K562 (cell line): Measurements from ENCODE around the gene LST1. TPM values are rescaled to one million over a fixed set of nuclear protein-coding genes. Genes with fewer than 3 reads are reported as not detected.

ENCODE experiments used
- BRD9 ChIP-seq: fragments of 450-650 bp; IDR thresholded peaks from 2 replicates; pipeline ENCODE4 v1.6.1; 2018; ENCODE audit warnings: low read depth; ENCODE audit not compliant: partially characterized antibody
- FOXA1 ChIP-seq: fragments of 450-650 bp; IDR thresholded peaks from 2 replicates; pipeline ENCODE4 v1.6.1; 2016; ENCODE audit warnings: mild to moderate bottlenecking, borderline replicate concordance
- GATA2 ChIP-seq: sonication (generic); formaldehyde crosslinking; IDR thresholded peaks from 2 replicates; pipeline ENCODE4 v1.4.0; 2020; ENCODE audit warnings: mild to moderate bottlenecking, missing genetic modification reagents
- GATAD2B ChIP-seq: fragments of 450-650 bp; IDR thresholded peaks from 2 replicates; pipeline ENCODE4 v1.6.1; 2017; ENCODE audit warnings: mild to moderate bottlenecking, borderline replicate concordance
- MYNN ChIP-seq, 2 experiments: sonication (generic); formaldehyde crosslinking in 1 of 2; IDR thresholded peaks; 2 replicates each; pipeline versions ENCODE4 v1.5.0 to v1.6.1; 2016 to 2020; ENCODE audit warnings: antibody characterized with exemption in 1 of 2, missing genetic modification reagents in 1 of 2
- RBFOX2 ChIP-seq: fragments of 200-400 bp; formaldehyde crosslinking; IDR thresholded peaks from 2 replicates; pipeline ENCODE4 v1.6.1; 2017; ENCODE audit warnings: low read depth, mild to moderate bottlenecking, low read length, moderate library complexity
- SMARCE1 ChIP-seq: fragments of 450-650 bp; IDR thresholded peaks from 2 replicates; pipeline ENCODE4 v1.7.1; 2016; ENCODE audit warnings: mild to moderate bottlenecking
- ZNF316 ChIP-seq: fragments of 450-650 bp; IDR thresholded peaks from 2 replicates; pipeline ENCODE4 v1.6.1; 2016
- polyA plus RNA-seq, 8 experiments: library from polyadenylated mRNA; depleted of rRNA in 4 of 8; stranded (reverse) in 5 of 8; unstranded in 3 of 8; fragments of >200 nt; fragmentation: Nextera tagmentation in 2 of 8; fragmentation: Illumina TruSeq in 1 of 8; extraction: Ambion mirVana in 2 of 8; extraction: Trizol in 1 of 8; gene quantifications; 2 replicates each; pipeline versions ENCODE4 v1.2.1 to v1.2.3, GENCODE V29; 2011 to 2014; ENCODE audit warnings: inconsistent platforms in 1 of 8, missing spikeins in 1 of 8
- total RNA-seq, 7 experiments: library from RNA; depleted of rRNA in 6 of 7; stranded (reverse); fragments of >200 nt in 6 of 7; fragmentation: Illumina TruSeq in 2 of 7; extraction: Trizol in 2 of 7; gene quantifications; 2 replicates each; pipeline versions ENCODE4 v1.2.1 to v1.2.3, GENCODE V29; 2011 to 2021; ENCODE audit warnings: low replicate concordance in 1 of 7
- TF ChIP-seq, protein P1 (sequence below): IDR thresholded peaks from 3 replicates; pipeline ENCODE4 v1.6.1; 2011; ENCODE audit warnings: borderline replicate concordance, mild to moderate bottlenecking; ENCODE audit not compliant: insufficient read length, insufficient read depth
- TF ChIP-seq, protein P2 (sequence below): fragments of 450-650 bp; formaldehyde crosslinking; IDR thresholded peaks from 2 replicates; pipeline ENCODE4 v1.4.0; 2020; ENCODE audit warnings: mild to moderate bottlenecking, moderate library complexity

LST1 gene
- total and polyA plus RNA-seq, 9 of the 15 experiments (the other 6 are each of a cell fraction or from before 2014, with no cell fraction given): 0.82 to 7.8 (median 1.7) TPM

DNA sequence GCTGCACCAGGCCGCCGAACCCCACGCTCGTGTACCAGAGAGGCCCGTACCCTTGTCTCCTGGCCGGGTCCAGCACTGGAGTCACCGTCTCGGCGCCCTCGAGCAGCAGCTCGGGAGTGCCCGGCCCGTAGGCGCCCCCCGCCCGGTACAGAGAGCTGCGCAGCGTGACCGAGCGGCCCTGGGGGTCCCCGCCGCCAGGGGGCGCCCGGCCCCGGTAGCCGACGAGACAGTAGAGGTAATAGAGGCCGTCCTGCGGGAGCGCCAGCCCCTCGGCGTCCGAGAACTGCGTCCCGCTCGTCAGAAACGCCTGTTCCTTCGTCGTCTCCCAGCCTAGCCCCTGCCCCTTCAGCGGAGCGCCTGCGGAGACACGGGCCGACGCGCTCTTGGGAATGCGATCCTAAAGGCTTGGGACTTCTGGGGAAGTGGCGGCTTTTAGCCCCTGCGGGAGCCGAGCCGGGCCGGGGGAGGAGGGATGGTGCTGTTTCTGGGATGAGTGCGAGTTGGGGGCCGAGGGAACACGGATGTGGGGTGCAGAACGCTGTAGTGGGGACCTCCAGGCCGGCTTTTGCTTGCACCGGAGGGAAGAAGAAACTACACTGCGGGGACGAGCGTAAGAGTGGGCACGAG lies 5.2 kb upstream of the LST1 start (continued):
- TF ChIP-seq FOXA1 (no peak), GATA2 (CRISPR knock-in tag) (no peak), MYNN (IDR thresholded peaks at IDR 0.05) (no peak), MYNN (CRISPR knock-in tag; IDR thresholded peaks at IDR 0.05) (no peak), BRD9 (no peak), GATAD2B (no peak; the same call in 1 of the 2 replicates), ZNF316 (no peak), SMARCE1 (peak; percentile 33), RBFOX2 (peak; percentile 94)
- TF ChIP-seq, protein P1, sequence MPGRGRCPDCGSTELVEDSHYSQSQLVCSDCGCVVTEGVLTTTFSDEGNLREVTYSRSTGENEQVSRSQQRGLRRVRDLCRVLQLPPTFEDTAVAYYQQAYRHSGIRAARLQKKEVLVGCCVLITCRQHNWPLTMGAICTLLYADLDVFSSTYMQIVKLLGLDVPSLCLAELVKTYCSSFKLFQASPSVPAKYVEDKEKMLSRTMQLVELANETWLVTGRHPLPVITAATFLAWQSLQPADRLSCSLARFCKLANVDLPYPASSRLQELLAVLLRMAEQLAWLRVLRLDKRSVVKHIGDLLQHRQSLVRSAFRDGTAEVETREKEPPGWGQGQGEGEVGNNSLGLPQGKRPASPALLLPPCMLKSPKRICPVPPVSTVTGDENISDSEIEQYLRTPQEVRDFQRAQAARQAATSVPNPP: no peak
- TF ChIP-seq, protein P2, sequence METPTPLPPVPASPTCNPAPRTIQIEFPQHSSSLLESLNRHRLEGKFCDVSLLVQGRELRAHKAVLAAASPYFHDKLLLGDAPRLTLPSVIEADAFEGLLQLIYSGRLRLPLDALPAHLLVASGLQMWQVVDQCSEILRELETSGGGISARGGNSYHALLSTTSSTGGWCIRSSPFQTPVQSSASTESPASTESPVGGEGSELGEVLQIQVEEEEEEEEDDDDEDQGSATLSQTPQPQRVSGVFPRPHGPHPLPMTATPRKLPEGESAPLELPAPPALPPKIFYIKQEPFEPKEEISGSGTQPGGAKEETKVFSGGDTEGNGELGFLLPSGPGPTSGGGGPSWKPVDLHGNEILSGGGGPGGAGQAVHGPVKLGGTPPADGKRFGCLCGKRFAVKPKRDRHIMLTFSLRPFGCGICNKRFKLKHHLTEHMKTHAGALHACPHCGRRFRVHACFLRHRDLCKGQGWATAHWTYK (CRISPR knock-in tag): peak; percentile 78; the same call in 1 of the 2 replicates
